Right ventricle myocardium superior (tissue), 1 donor: Measurements from ENCODE around the gene COL28A1. TPM values are rescaled to one million over a fixed set of nuclear protein-coding genes. Genes with fewer than 3 reads are reported as not detected.
"Not testable (repeated sequence)": the region's sequence is repeated elsewhere in the genome, so short reads cannot be mapped to it uniquely, and the experiment has no call there.

Experiments
- ATAC-seq: fragments of 200-7000 bp; cut with Tn5 transposase; one replicate; pipeline ENCODE4 v1.9.1; 2020; ENCODE audit warnings: mild to moderate bottlenecking; ENCODE audit not compliant: poor library complexity
- DNase-seq: peaks from one replicate; pipeline ENCODE4 v3.0.0-alpha.2; 2020
- intact Hi-C: fragments of 100-400 bp; cut with DNase I; formaldehyde crosslinking; loops from one replicate; pipeline ENCODE4 v1.11.2; 2022
- total RNA-seq: library from RNA; stranded (reverse); fragmentation: NEBNext Ultra II Directional; extraction: Animal tissue kit (Norgen Biotek cat#: 25700); gene quantifications from one replicate; pipeline ENCODE4 v1.2.1, GENCODE V29; 2021
- donor health status: DM: no; HTN: yes; CAD: no; lungs with severe emphysema.

Gene COL28A1
- total RNA-seq, 1 donor from 2014 or later = 6.7 TPM

DNA sequence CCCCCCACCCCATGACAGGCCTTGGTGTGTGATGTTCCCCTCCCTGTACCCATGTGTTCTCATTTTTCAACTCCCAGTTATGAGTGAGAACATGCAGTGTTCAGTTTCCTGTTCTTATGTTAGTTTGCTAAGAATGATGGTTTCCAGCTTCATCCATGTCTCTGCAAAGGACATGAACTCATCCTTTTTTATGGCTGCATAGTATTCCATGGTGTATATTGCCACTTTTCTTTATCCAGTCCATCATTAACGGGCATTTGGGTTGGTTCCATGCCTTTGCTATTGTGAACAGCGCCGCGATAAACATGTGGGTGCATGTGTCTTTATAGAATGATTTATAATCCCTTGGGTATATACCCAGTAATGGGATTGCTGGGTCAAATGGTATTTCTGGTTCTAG is 147.5 kb downstream of the COL28A1 start:
- intact Hi-C loops, ATAC-seq, DNase-seq: not testable (repeated sequence)

DNA sequence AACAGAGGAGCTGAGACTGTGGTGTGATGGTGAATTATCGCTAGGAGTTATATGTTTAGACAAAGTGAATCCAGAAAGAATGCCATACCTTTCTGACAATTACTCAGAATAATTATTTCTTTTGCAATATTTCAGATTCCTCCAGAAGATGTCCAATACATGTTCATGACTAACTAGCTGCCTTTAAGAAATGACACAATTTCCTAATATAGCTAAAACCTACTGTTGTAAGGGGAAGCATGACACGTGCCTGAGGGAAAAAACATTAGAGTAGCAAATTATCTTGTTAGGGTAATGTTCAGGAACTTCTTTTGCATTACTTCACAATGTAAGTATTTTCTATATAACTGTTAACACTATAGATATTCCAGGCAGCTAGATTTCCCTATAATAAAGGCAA is 150.3 kb downstream of the COL28A1 start:
- intact Hi-C loops = no loop called here
- no peak for DNase-seq
- ATAC-seq = no peak

DNA sequence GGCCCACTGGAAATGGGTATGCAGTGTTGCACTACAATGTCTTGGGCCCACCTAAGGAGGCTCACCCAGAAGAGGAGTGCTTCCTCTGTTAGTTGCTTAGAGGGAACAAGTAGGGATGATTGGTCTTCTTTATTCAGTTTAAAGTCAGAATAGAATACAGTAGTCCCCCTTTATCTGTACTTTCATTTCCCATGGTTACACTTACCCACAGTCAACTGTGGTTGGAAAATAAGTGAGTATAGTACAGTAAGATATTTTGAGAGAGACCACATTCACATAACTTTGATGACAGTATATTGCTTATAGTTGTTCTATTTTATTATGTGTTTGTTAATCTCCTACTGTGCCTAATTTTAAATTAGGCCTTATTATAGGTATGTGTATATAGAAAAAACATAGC is 151.4 kb downstream of the COL28A1 start:
- DNase-seq (no peak), ATAC-seq (no peak)
- intact Hi-C loops = no loop called here

DNA sequence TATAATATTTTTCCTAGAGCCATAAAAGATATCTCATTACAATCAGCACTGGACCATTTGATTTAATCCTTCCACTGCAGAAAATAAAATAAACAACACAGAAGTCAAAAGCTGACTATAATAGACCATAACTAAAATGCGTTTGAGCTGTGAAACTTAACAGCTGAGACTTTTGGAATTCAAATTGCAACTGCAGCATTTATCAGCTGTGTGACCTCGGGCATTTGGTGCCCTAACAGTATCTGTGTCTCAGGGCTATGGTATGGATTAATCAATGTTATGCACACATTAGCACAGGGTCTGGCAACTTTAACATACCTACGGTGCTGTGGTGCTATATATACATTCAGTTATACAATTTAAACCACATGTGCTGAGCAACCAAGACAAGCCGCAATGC is 160.1 kb downstream of the COL28A1 start:
- intact Hi-C loops = no loop called here
- no peak for DNase-seq

DNA sequence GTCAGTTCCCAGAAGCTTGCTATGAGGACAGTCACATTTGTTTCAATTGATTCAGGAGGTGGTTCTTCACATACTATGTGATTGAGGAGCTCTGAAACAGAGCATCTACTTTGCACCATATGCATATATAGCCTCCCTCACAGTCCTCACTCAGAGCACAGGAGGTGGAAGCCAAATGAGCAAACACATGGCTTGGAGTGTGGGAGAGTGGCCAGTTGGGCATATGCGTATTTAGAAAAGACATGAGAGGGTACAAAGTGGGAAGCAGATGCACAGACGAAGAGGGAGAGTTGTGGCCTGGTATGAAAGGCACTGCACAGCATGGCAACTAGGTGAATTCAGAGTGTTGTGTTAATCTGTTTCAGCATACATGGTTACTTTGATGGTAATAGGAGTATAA is 165.6 kb downstream of the COL28A1 start:
- intact Hi-C loops = no loop called here
- ATAC-seq (no peak), DNase-seq (no peak)

More for the DNA sequence above, 160.1 kb downstream of the COL28A1 start:
- ATAC-seq = no peak

DNA sequence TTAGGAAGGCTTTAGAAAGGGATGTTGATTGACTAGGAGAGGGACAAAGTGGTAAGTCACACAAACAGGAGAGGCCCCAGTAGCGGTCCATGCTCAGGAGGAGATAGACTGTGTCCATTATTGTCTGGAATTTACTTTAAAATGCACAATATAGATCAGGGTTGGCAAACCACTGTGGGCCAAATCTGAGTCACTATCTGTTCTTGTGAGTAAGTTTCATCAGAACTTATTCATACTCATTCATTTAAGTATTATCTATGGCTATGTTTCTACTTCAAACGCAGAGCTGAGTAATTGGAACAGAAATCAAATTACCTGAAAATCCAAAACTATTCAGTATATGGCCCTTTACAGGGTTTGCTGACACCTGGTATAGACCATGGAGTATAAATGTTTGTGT is 166.5 kb downstream of the COL28A1 start:
- intact Hi-C loops = no loop called here
- DNase-seq (no peak), ATAC-seq (no peak)

DNA sequence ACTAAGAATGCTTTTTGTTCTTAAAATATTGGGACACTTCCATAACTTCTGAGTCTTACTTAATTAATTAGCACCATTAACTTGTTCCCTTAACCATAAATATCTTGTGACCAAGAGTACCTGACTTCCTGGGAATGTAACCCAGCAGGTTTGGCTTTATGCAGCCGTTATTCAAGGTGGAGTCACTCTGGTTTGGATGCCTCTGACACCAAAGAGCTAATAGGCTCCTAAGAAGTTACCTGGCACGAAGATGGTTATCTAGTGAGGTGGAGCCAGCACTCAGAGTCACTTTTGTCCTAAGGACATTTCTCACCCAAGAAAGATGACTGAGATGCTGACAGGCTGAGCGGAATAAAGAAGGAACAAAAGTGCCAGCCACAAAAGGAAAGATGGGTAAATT is 181.0 kb downstream of the COL28A1 start:
- intact Hi-C loops = no loop called here
- ATAC-seq = no peak

DNA sequence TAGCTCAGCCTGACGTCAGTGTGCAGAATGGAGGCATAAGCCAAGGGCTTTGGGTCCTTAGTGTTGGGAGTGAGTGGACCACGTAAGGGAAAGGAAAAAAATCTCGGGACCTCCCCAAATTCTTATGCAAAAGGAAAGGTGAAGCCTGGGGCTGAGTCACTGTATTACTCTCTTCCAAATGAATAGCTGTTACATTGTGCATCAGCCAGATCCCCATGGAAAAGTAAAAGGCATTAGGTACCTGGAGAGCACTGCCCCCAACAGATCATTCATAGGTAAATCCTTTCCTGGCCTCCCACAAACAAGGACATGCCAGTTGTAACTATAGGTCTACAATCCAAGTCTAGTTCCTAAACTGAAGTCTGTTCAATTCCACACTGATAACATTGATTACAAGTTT is 182.8 kb downstream of the COL28A1 start:
- DNase-seq = no peak
- ATAC-seq = no peak
- intact Hi-C loops = no loop called here

More for the DNA sequence above, 181.0 kb downstream of the COL28A1 start:
- DNase-seq = no peak

DNA sequence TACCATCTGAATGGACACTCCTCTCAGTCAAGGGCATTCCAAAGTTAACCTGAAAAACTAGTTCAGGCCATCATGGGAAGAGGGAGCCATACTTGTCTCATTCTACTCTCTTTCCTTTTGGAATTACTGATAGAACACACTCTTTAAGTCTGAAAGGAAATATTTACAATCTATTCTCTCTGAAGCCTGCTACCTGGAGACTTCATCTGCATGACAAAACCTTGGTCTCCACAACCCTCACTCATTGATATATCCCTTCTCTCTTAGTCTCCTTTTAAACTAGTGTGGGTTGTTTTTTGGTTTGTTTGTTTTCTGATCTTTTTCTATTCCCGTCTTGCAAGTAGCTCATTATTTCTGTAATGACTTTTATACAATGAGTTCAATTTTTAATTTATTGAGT is 183.8 kb downstream of the COL28A1 start:
- intact Hi-C loops = no loop called here
- no peak for DNase-seq
- no peak for ATAC-seq

DNA sequence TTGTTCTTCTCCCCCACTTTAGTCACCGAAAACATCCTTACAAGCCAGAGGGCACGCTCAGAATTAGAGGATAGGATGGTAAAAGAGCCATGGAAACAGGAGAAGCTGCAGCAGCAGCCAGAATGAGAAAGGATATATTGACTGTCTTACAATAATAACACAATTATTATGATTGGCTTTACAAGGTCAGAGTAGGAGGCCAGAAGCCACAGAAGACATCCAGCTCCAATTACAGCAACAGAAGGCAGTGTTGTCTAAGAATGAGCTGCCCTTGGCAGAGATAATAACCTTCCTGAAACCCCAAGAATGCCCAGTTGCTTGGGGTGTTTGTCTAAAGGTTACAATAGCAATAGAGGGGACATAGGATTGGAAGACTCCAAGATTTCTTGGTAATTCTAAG is 184.5 kb downstream of the COL28A1 start:
- intact Hi-C loops = no loop called here
- no peak for ATAC-seq
- no peak for DNase-seq

DNA sequence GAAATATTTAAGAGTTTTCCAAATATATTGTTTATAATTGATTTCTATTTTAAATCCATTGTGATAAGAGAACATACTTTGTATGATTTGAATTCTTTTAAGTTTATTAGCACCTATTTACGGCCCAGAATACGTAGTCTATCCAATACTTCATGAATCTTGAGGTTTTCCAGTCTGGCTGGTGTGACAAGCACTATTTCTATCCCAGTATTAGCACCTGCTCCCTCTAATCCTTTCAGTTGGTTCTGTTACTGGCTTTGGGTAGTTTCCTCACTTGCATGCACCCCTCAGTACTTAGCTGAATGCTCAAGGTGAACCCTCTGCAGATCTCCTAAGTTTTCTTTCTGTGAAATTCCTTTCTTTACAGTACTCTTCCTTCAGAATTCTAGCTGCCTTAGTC is 186.5 kb downstream of the COL28A1 start:
- no peak for DNase-seq
- ATAC-seq = no peak
- intact Hi-C loops = no loop called here

DNA sequence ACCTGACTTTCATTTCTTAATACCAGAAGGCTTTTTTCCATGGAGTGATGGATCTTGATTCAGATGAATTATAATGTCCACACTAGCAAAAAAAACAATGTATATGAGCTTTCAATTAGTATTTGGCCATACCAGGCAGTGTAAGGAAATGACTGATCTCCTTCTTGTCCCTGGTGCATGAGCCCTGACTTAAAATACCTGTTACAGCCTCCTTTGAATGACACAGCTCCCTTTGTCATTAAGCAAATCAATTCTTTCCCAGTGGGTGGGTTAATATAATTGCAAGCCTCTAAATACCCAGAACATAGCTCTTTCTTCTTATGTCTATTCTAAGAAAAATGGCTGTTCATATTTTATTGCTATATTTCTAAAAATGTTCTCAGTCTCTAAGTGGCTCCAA is 188.6 kb downstream of the COL28A1 start:
- intact Hi-C loops = no loop called here
- DNase-seq = no peak
- no peak for ATAC-seq

DNA sequence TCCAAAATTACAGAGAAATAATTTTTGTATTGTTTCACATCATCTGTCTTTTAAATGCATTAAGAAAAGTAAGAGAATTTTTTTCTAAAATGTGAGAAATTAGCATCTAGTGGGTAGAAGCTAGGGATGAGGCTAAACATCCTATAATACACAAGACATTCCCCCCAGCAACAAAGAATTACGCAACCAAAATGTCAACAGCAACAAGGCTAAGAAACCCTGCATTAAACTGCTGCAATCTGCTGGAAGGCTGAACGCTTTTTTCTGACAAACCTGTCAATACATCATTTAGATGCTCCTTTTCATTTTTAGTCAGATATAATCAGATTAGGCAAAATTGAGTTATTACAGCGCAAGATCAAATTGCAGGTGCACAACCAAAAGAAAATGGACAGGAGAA is 191.1 kb downstream of the COL28A1 start:
- DNase-seq (no peak), ATAC-seq (no peak)
- intact Hi-C loops = no loop called here

DNA sequence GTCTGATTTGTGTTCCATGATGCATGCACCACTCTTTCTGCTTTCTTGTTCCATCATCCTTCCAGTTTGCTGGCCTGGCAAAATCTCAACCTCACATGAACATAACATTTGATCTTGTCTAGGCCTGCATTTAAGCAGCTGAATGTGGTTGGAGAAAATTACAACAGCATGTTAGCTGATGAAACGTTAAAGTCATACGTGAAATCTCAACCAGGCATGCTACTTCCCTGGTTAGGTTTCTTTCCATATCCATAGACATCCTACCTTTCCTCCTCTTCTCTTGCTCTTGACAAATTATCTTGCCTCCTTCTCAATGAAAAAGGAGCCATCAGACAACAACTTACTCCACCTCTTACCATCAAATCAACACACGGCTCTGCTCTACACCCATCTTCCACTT is 199.8 kb downstream of the COL28A1 start:
- no peak for DNase-seq
- ATAC-seq = no peak
- intact Hi-C loops = no loop called here

DNA sequence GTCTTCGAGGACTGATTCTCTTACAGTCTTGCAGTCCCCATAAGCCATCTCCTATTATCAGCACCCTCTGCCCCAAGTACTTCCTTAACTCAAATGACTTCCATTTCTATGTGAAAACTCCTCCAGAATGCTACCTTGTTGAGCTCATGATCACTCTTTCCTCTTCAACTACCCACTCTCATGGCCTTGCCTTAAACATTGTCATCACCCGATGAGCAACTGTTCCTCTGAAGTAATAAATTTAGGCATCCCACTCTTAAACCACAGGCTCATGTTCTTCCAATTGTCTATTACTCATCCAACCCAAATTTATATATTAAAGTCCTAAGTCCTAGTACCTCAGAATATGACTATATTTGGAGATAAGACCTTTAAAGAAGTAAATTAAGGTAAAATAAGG is 200.5 kb downstream of the COL28A1 start:
- DNase-seq (no peak), ATAC-seq (no peak)
- intact Hi-C loops = no loop called here

DNA sequence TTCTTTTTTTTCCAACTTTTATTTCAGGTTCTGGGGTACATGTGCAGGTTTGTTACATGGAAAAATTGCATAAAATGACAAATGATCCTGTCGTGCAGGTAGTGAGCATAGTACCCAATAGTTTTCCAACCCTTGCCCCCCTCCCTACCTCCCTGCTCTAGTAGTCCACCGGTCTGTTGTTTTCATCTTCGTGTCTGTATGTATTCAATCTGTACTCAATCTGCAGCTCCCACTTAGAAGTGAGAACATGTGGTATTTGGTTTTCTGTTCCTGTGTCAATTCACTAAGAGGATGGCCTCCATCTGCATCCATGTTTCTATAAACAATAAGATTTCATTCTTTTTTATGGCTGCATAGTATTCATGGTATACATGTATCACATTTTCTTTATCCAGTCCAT is 202.1 kb downstream of the COL28A1 start:
- intact Hi-C loops = no loop called here

DNA sequence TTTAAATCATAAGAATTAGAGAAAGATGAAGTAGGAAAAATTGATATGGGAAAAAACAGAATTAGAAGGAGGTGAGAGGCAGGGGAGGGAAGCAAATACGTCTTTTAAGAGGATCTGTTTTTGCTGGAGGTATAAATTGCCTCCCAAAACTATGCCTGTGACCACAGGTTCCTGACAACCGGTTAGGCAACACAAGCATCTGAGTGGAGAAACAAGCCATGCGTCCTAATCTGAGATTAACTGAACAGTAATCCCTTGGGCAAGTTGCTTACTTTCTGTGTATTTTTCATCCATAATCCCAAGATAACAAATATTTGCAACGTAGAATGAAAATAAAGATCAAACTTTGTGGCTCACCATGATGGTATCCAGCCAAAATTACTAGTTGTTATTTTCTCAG is 204.2 kb downstream of the COL28A1 start:
- intact Hi-C loops = no loop called here
- DNase-seq = no peak
- no peak for ATAC-seq

More for the DNA sequence above, 202.1 kb downstream of the COL28A1 start:
- ATAC-seq (no peak), DNase-seq (no peak)

DNA sequence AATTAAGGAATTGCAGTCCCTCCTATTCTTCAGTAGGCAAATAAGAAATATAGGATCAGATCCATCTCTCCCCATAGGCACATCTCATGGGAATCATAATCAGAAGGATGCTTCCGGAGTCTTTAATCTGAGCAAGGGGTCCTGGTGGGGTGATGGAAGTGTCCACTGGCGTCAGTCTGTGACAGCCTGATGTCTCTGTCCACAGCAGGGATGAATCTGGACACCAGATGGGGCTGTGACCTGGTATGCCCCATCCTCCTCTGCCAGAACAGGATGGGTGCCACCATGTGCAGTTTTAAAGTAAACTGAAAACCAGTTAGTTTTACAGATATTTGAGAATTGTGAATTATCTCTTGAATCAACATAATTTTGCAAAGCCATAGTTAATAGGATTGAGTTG is 204.7 kb downstream of the COL28A1 start:
- DNase-seq = no peak
- intact Hi-C loops = no loop called here
- no peak for ATAC-seq

DNA sequence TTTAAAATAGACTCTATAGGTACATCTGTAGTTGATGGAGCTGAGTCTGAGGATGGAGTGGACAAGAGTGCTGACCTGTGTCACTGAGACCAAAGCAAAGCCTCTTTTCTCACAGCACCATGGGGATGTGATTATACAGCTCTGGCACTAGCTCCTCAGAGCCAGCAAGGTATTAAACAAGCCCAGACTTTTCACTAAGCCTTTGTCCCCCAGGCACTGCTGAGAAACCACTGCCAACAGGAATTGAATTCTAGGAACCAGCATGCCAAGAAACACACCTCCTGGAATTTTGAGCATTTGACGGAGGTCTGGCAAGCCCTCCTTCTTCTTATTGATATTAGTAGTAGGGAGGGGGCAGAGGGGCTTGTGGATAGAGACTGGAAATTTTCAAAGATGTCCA is 206.3 kb downstream of the COL28A1 start:
- DNase-seq (no peak), ATAC-seq (no peak)
- intact Hi-C loops = no loop called here

DNA sequence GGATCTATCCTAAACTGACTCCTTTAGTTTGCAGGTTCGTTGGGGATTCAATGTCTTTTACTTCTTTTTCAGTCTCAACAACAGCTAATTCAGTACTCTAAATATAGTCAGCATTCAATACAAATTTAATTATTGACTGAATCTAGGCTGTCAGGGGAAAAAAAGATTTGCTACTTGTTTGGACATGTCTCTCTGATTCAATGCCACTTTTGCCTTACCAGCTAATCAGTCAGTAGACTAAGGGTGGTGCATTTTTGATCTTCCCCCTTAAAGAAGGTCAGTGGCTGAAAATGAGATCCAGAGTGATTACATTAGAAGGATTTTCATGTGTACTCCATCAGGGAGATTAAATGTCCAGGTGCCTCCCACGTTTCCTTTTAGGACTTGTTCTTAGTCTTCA is 208.2 kb downstream of the COL28A1 start:
- no peak for ATAC-seq

DNA sequence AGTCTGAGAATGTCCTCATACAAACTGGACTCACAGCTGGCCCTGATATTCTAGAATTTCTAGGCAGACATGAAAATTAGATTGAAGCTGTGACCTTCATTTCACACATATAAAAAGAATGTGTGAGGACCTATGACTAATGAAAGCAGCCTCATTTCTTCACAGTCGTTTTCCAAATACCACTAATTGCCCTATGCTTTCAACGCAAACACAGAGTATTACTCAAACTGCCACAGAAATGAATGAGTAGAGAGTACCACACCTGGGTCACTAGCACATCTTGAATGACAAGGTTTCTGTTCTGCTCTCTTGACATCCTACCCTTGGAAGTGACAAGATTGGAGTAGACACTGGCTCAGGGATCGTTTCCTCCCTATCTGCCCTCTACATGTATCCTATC is 211.0 kb downstream of the COL28A1 start:
- ATAC-seq (no peak), DNase-seq (no peak)
- intact Hi-C loops = no loop called here

More for the DNA sequence above, 208.2 kb downstream of the COL28A1 start:
- intact Hi-C loops = no loop called here
- no peak for DNase-seq

DNA sequence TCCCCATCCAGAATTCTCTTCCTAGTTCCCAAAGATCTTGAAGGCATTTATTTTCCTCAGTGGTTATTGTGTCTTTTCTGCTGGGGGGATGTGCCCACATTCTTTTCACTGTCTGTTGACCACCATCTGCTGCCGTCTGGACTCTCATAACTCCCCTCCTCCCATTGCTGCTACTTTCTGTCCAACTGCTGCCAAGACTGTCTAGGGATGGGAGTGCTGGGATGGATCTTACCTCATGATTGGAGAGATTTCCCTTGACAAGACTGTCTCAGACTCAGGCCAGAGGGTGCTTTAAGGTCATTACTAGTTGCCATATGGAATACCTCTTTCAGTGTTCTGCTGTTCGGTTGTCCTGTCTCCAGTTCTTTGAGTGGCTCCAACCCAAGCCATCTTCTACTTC is 211.8 kb downstream of the COL28A1 start:
- intact Hi-C loops = no loop called here
- DNase-seq (no peak), ATAC-seq (no peak)
